HK-2 (cell line): ENCODE measurements around the gene TMEM52.
A peak's percentile ranks its signal among the peaks of the same experiment; 100 is the strongest.

Experiments used
- DNase-seq: peaks from one replicate; pipeline ENCODE4 v3.0.0-alpha.2; 2018; ENCODE audit not compliant: unreplicated experiment

The TMEM52 gene

DNA sequence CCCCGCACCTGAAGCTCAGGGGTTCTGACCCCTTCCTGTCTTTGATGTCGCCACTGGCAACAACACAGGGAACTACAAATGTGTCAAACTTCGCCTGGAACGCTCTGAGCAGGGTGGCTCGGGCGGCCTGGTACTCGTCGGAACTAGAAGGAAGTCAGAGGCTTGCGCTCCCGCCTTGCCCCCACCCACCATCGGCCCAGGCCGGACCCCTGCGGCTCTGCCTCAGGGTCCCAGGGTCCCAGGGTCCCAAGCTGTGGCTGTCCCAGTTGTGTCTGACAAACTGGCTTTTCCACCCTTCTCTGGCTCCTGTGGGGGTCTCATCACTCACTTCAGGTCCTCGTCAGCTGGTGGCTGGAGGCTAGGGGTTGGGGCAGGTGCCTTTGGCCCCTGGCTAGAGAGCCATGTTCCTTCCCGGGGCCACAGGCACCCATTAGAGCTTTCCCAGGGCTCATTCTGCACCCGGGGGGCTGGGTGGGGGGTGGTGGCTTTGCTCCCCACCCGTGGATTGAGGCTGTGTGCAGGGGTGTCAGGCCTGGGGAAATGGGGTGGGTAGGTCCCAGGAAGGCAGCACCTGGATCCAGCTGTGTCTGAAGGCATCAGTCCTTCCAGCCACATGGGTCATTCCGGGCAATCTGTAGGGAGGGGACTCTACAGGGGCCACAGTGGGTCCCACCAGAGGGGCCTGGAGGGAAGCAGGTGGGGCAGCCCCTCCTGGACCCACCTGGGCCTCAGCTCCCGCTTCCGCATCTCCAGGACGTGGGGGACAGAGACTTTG lies 8.0 kb upstream of the TMEM52 start:
- no peak for DNase-seq

DNA sequence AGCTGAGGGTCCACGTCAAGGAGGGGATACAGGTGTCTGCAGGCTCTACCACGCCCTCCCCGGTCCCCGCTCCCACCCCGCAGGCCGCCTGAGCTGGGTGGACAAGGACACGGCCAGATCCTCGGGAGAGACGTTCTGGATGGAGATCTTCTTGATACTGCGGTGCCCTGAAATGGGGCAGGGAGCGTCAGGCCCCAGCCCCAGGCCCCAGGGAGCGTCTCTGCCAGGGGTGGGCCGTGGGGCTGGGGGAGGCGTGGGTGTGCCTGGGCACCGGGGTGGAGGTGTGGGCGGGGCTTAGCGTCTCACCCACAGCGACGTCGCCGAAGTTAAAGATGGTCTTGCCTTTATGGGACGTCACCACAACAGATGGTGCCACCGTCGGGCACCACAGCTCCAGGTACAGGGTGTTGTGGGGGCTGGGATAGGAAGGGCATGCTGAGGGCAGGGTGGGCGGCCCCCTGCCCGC lies 7.3 kb upstream of the TMEM52 start:
- no peak for DNase-seq

DNA sequence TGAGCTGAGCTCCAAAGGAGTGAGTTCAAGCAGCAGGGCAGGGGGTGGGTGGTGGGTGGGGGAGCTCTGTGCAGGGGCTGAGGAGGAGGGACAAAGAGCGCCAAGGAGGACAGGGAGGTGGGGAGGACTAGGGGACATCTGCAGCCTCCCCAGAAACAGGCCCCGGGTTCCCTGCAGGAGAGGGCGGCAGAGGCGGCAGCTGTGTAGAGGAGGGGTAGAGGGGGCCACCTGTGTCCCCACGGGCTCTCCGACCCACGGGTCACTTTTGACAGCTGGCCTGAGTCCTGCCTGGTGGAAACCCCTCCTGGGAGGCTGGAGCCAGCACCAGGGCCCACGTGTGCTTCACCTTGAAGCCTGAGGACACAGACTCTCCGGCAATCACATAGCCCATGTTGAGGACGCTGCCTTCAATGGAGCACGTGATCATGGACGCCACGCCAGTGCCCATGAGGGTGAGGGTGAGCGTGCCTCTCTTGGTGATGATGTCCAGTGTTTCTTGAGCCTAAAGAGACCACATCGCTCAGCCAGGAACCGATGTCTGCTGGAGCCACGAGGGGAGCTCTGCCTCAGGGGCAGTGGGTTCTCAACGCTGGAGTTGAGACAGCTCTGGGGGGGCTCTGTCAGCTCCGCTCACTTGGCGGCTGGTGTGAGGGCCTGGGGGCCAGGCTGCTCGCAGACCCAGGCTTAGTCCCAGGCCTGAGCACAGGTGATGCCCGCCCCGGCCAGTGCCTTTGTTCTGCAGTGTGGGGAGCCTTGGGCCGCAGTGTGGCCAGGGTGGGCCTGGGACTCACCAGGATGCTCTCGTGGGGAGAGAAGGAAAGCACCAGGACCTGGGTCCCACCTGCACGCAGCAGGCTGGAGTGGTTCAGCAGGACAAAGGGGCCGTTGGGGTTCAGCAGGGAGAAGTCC lies 6.6 kb upstream of the TMEM52 start:
- no peak for DNase-seq

DNA sequence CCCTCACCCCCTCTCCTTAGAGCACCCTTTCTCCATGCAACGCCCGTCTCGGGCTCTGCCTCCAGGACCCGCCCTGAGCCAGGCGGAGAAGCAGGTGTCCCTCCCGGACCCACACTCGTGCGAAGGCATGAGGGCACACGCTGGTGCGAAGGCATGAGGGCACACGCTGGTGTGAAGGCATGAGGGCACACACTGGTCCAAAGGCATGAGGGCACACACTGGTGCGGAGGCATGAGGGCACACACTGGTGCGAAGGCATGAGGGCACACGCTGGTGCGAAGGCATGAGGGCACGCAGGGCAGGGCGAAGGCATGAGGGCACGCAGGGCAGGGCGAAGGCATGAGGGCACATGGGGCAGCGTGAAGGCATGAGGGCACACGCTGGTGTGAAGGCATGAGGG lies 5.8 kb upstream of the TMEM52 start:
- no peak for DNase-seq

DNA sequence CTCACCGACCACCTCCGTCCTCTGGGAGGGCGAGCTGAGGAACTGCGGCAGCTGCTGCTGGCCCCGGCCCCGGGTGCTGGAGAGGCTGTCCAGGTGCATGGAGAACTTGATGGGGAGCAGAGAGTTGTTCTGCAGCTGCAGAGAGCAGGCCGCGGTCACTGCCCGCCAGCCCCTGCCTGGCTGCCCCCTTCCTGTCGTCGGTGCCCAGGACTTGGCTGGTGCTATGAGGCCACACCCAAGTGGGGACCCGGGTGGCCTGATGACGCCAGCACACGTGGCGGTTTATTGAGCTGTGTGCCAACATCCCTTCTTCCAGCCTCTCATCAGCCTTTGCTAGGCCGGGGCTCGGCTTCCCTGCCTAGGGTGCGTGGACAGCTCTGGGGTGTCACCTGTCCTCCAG lies 5.3 kb upstream of the TMEM52 start:
- no peak for DNase-seq

DNA sequence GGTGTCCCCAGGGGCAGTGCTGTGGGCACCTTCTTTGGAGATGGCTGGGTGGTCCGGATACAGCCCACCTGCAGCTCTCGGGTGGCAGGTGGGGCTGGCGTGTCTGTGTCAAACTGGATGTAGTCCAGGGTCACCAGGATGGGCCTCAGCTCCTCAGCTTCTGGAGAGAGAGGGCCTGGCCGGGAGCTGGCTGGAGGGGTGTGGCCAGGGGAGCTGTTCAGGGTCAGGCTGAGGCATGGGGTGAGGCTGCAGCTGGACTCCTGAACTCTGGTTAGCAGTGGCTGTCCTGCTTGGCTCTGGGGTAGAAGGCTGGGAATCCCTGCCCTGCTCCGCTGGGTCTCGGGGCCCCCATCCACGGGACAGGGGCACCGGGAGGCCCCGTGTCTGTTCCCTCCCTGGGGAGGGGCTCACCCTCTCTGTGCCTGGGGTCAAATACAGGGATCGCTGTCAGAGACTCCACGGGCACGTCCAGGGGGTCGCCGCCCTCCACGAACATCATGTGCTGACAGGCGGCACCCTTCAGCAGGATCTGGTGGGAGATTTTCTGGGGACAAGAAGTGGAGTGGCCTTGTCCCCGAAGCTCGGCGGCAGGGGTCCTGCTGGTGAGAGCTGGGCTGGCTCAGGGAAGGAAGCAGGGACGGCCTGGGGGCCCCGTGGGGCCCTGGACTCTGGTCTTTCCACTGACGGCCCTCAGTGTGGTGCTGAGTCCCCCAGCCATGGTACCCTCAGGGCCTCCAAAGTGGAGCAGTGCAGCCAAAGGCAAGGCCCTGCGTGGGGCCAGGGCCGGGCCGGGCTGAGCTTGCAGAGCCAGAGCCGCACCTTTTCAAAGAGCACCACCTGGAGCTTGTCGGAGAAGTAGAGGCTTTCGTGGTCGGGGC lies 4.1 kb upstream of the TMEM52 start:
- DNase-seq: no peak

DNA sequence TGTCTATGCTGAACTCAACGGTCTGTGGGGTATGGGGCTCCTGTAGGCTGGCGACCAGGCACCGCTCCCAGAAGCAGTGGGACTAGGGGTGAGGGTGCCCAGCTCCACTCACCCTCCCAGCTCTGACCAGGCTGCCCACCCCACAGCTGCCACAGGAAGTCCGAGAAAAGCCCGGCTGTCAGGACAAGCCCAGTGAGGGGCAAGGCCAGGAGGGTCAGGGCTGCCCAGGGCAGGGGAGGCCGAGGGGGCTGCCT lies 3.5 kb upstream of the TMEM52 start:
- DNase-seq: no peak

DNA sequence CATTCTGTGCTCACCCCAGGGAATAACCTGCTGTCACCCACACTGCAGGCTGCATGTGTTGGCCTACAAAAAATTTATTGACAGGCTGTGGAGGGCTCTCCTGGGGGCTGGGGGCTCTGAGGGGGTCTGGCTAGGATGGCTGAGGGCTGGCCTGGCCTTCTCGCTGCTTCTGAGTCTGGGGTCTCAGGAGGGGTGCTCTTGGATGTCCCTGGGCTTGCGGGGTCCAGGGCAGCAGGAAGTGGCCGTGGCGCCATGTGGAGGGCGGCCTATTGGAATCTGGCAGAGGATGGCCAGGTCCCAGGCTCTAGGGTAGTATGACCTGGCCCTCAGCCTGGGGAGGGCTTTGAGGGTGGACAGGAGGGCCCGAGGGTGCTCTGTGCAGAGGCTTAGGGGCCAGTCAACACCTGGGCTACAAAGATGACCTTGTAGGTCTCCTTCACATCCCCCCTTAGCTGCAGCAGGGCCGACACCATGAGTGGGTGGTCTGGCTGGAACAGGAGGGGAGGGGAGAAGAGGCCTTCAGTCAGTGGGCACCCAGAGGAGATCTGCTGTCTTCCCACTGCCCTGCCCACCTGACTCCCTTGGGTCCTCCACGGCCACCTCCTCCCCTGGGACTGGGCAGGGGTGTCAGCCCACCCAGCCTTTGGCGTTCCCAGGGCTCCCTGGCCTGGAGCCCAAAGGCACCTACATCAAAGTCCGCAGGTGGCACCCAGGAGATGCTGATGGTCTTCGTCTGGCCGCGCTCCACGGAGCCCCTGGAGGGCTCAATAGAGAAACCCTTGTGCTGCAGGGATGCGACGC lies 3.0 kb upstream of the TMEM52 start:
- no peak for DNase-seq

DNA sequence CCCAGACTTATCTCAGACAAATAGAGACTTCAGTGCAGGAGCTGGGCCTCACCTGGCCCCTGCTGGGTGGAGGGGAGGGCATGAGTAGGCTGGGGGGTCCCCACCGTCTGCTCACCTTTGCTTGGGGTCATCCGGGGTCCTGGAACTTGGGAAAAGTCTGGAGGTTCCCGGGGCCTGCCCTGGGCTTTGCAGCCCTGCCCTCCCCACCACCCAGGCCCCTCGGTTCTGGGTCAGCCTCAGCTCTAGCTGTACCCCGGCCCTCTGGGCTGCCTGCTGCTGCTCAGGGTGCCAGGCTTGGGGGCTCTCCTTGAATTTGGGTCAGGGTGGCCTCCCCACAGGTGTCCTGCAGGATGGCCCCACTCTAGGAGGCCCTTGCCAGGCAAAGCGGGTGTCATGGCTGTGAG lies 2.4 kb upstream of the TMEM52 start:
- no peak for DNase-seq

DNA sequence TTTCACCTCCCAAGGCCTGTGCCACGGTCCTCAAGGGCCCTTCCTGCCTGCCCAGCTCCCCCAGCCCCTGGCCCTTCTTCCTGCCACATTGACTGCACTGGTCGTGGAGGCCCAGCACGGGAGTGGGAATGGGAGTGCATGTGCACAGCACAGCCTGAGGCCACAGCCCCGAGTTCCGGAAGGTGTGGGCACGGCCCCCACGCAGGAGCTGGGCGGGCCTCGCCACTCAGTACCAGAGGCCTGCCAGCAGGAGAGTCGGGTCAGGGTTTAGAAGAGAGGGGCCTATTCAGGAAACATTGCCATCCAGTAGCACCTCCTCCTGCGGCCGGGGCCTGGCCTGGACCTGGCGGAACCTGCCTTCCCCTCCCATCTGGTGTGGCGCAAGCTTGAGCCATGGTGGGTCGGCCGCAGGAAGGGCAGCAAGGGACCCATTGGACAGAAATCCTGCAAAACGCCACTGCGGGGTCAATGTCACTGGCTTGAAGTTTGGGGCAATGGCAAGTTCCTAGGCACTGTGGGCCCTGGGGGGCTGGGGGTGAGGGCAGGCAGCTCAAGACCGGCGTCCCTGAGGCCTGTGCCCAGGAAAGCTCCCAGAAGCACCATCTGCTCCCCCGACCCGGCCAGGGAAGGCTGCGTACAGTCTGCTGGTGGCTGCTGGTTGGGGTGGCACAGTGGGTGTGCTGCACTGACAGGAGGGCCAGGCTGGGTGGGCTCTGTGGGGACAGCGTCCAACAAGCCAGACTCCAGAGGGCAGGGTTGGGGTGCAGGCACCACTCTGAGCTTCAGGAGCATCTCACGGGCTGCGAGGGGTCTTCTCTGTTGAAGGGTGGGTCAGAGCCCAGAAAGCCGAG lies 1.8 kb upstream of the TMEM52 start:
- no peak for DNase-seq

DNA sequence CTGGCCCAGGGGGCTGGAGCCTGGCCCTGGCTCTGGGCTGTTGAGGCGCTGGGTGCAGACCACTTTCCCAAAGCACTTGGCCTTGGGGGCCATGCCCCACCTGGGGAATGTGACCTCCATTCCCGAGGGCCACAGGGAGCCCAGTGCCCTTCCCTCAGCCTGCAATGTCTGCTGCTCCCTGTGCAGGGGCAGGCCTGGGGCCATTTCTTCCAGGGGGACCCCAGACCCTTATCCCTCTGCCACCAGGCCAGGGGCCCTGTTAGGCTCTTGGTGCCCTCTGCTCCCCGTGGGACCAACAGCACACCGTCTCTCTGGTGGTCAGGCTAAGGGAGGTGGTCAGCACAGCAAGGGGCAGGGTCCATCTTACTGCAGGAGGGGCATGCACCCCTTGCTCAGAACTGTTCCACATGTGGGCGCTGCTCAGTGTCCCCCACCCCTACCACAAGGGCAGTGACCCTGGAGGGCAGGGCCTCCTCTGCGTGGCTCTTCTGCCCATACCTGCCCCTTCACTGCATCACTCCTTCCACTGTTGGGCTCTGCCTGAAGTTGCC lies 1.1 kb upstream of the TMEM52 start:
- no peak for DNase-seq

DNA sequence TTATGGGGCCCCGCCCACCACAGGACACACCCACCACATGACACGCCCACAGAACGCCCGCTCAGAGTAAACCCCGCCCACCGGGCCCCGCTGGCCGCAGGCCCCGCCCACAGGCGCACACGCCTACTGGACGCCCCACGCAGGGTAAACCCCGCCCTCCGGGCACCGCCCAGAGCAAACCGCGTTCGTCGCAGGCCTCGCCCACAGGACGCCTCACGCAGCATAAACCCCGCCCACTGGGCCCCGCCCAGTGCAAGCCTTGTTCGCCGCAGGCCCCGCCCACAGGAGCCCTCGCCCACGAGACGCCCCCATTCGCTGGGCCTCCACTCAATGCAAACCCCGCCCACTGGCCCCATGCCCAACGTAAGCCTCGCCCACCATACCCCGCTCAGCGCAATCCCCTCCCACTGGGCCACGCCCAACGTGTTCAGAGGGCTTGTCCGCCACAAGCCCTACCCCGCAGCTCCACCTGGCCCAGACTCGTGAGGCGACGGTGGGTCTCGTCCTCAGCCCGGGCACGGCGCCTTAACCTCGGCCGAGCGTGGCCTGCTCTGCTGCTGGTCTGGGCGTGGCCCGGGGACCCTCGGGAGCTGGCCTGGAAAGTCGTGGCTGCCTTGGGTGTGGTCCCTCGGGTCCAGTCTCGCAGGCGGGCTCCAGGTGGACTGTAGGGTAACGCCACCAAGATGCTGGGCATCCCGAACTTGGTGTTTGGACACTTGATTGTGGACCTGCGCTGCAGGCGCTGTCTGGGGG lies 401 bp upstream of the TMEM52 start:
- peak; percentile 99 for DNase-seq

DNA sequence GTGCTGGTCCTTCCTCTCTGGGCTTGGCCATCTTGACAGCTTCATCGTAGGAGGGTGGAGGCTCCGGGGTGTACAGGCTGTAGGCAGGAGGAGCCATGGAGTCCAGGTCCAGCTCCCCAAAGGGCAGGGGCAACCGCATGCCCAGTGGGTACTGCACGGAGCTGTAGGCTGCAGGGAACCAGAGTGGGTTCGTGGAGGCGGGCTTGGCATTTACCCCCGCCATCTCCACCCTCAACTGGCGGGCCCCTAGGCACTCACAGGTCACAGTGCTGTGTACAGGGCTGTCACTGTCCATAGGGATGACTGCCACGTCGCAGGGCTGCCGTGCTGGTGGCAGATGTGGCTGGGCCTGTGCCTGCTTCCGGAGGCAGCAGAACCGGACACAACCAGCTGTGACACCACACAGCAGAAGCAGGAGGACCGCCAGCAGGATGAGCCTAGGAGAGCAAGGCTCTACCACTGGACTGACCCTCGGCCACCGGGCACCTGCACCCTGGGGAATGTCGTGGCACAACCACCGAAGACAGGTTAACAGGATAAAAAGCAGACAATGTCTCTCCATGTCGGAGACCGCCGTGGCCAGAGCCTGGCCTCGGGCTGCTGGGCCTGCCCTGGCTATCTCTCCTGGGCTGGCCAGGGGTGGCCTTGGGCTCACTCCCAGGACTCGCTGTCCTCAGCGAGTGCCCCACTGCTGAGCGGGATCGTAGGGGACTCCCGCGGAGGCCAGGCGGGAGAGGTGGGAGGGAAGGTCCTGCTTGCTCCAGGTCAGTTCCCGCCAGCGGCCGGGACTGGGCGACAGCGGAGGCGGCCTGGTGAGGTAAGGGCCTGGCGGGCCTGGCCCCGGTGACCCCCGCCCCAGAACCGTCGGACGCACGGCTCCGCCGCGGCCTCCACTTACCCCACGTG lies 831 bp downstream of the TMEM52 start:
- DNase-seq: no peak

DNA sequence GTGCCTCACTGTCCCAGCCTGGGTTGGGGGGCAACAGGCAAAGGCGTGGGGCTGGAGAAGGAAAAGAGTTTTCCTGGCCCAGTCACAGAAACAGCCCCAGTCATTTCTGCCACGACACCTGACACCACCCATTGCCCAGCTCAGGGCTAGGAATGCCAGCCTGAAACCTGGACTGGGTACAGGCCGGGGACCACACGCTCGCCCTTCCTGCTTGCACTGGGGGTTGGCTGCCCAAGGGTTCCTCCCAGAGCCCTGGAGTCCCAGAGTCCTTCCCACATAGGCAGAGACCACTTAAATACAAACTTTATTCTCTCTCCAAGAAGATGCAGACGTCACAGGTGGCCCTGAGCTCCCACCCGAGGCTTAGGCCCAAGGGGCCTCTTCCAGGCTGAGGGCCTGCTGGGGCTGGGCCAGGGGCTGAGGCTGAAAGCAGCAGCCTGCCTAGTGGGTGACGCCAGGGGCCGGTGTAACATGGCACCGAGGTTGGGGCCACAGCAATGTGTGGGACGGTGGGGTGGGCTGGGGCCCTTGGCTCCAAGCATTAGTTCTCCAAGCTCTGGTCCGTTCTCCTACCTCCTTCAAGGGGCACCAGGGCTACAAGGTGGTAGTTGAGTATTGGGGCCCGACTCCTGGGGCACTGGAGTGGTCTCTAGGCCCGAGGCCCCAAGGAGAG lies 1.6 kb downstream of the TMEM52 start:
- DNase-seq: no peak

DNA sequence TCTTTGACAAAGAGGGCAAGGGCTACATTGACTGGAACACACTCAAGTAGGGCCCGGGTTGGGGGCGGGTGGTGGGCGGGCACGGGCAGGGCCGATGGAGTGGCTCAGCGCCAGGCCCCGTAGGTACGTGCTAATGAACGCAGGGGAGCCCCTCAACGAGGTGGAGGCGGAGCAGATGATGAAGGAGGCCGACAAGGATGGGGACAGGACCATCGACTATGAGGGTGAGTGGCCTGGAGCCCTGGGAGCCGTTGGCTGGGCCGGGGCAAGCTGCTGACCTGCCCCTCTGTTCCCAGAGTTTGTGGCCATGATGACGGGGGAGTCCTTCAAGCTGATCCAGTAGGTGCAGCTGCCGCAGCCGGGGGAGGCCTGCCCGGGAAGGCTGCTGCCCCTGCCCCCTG lies 2.2 kb downstream of the TMEM52 start:
- DNase-seq: no peak

DNA sequence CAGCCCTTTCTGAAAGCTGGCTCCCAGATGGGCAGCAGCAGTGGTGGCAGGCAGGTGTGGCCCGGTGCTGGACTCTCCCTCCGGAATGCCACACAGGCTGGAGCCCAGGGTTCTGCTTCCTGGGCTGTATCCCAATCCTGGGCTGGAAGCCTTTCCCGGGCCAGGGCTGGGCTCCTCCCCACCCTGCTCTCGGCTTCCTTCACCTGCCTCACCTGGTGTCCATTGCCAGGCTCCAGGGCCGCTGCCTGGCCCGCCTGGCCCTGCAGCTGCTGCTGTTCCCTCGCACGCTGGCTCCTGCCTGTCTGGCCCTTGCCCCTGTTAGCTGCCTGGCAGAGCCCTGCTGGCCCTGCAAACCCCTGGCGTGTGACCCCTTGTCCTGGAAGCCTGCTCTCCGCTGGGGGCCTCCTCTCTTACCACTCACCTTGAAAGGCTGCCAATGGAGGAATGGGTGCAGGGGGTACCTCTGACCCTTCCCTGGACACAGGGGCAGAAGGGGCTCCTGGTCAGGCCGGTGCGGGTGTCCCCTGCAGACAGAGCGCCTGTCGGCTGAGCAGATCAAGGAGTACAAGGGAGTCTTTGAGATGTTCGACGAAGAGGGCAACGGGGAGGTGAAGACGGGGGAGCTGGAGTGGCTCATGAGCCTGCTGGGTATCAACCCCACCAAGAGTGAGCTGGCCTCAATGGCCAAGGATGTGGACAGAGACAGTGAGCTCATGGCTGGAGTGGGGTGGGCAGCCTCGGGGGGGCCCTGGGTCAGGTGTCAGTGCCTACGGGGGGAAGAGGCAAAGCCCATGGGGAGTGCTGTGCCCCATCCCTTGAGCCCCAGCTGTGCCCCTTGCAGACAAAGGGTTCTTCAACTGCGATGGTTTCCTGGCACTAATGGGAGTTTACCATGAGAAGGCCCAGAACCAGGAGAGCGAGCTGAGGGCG lies 2.9 kb downstream of the TMEM52 start:
- no peak for DNase-seq
